Gastroesophageal sphincter (tissue), 3 donors: Measurements from ENCODE around the gene ALDH3B1.

ENCODE experiments used
- POLR2A ChIP-seq, 2 donors: fragments of 450-650 bp; IDR thresholded peaks; one replicate each; pipeline ENCODE4 v1.6.1; 2017; ENCODE audit warnings: antibody characterized with exemption in 2 of 2, mild to moderate bottlenecking in 2 of 2, moderate library complexity in 1 of 2
- POLR2AphosphoS5 ChIP-seq: sonication (generic); formaldehyde crosslinking; IDR thresholded peaks from one replicate; pipeline ENCODE4 v1.6.1; 2017; ENCODE audit warnings: antibody characterized with exemption
- TF ChIP-seq, protein P1 (sequence below), 4 experiments: fragments of 200-600 bp in 2 of 4; fragments of 450-650 bp in 2 of 4; sonication (generic) in 1 of 4; IDR thresholded peaks; one replicate each; pipeline ENCODE4 v1.5.1; 2017 to 2019; ENCODE audit warnings: antibody characterized with exemption in 4 of 4, mild to moderate bottlenecking in 2 of 4, moderate library complexity in 2 of 4

DNA sequence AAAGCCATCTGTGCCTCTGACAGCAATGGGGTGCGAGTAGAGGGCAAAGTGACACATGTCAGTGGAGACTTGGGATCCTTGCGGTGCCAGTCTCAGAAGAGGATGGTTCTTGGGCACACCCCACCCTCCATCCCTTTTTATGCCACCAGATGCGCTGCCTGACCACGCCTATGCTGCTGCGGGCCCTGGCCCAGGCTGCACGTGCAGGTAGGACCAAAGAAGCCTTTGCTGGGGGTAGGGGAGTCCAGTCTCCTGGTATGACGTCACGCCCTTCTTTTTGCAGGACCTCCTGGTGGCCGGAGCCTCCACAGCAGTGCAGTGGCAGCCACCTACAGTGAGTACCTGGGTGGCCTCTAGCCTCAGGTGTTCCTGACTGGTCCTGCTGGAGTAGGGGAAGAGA is 21.9 kb downstream of the ALDH3B1 start:
- no peak for TF ChIP-seq POLR2AphosphoS5
- TF ChIP-seq POLR2A (IDR thresholded peaks at IDR 0.05) = no peak
- TF ChIP-seq, protein P1, sequence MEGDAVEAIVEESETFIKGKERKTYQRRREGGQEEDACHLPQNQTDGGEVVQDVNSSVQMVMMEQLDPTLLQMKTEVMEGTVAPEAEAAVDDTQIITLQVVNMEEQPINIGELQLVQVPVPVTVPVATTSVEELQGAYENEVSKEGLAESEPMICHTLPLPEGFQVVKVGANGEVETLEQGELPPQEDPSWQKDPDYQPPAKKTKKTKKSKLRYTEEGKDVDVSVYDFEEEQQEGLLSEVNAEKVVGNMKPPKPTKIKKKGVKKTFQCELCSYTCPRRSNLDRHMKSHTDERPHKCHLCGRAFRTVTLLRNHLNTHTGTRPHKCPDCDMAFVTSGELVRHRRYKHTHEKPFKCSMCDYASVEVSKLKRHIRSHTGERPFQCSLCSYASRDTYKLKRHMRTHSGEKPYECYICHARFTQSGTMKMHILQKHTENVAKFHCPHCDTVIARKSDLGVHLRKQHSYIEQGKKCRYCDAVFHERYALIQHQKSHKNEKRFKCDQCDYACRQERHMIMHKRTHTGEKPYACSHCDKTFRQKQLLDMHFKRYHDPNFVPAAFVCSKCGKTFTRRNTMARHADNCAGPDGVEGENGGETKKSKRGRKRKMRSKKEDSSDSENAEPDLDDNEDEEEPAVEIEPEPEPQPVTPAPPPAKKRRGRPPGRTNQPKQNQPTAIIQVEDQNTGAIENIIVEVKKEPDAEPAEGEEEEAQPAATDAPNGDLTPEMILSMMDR (IDR thresholded peaks at IDR 0.05) = no peak
